ENCODE results near the gene AUTS2. TPM values are rescaled to one million over a fixed set of nuclear protein-coding genes. Genes with fewer than 3 reads are reported as not detected.

AUTS2 gene
- polyA plus RNA-seq, 6 donors from 2014 or later = 8.8 to 28.0 (median 20.9) TPM

- ATAC-seq (ENCODE audit: low read depth in 2 of 2) = no peak
- peak overlapping the region in 1 of 6 donors; percentile 24 for H3K27ac Mint-ChIP-seq
- H3K27me3 Mint-ChIP-seq = no peaks in the 10 kb centered on the region
Measured at GRCh38 chr7:70098905-70099672, 500.8 kb downstream of the AUTS2 start.

GRCh38 chr7:70104243-70104642, 506.0 kb downstream of the AUTS2 start:
- no peaks in the 10 kb centered on the region for H3K36me3 Mint-ChIP-seq
- no peak overlapping the region for H3K27ac Mint-ChIP-seq
- ATAC-seq (ENCODE audit: low read depth in 2 of 2) = no peak

More at GRCh38 chr7:70098905-70099672, 500.8 kb downstream of the AUTS2 start:
- no peak overlapping the region for H3K4me3 Mint-ChIP-seq
- no peaks in the 10 kb centered on the region for H3K36me3 Mint-ChIP-seq
- H3K4me1 Mint-ChIP-seq = no peaks in the 10 kb centered on the region
- DNase-seq = no peak
- no peaks in the 10 kb centered on the region for H3K9me3 Mint-ChIP-seq

GRCh38 chr7:70113078-70113477, 514.8 kb downstream of the AUTS2 start:
- DNase-seq = no peak
- Mint-ChIP-seq H3K36me3 (no peaks in the 10 kb centered on the region), H3K4me1 (peaks cover 0 to 6% (median 4%) of the 10 kb centered on the region in 3 donors), H3K27me3 (no peaks in the 10 kb centered on the region), H3K4me3 (no peak overlapping the region), H3K27ac (no peak overlapping the region), H3K9me3 (no peaks in the 10 kb centered on the region)
- no peak for ATAC-seq (ENCODE audit: low read depth in 2 of 2)

More at GRCh38 chr7:70104243-70104642, 506.0 kb downstream of the AUTS2 start:
- DNase-seq = no peak
- no peaks in the 10 kb centered on the region for H3K27me3 Mint-ChIP-seq
- no peaks in the 10 kb centered on the region for H3K9me3 Mint-ChIP-seq
- no peak overlapping the region for H3K4me3 Mint-ChIP-seq
- peaks cover 0 to 7% (median 0%) of the 10 kb centered on the region in 3 donors for H3K4me1 Mint-ChIP-seq

GRCh38 chr7:70113536-70113935, 515.3 kb downstream of the AUTS2 start:
- Mint-ChIP-seq H3K9me3 (no peaks in the 10 kb centered on the region), H3K36me3 (no peaks in the 10 kb centered on the region), H3K27ac (no peak overlapping the region), H3K4me1 (peaks cover 0 to 6% (median 4%) of the 10 kb centered on the region in 3 donors), H3K27me3 (no peaks in the 10 kb centered on the region), H3K4me3 (no peak overlapping the region)
- DNase-seq = no peak
- no peak for ATAC-seq (ENCODE audit: low read depth in 2 of 2)

- Mint-ChIP-seq H3K27me3 (no peaks in the 10 kb centered on the region), H3K4me3 (no peak overlapping the region), H3K27ac (no peak overlapping the region), H3K36me3 (peaks cover 0 to 7% of the 10 kb centered on the region in 2 donors), H3K9me3 (peaks cover 0 to 4% (median 0%) of the 10 kb centered on the region in 7 donors), H3K4me1 (peaks cover 0 to 6% (median 4%) of the 10 kb centered on the region in 3 donors)
- DNase-seq (no peak), ATAC-seq (ENCODE audit: low read depth in 2 of 2) (no peak)
Measured at GRCh38 chr7:70114806-70115205, 516.5 kb downstream of the AUTS2 start.

GRCh38 chr7:70116244-70116643, 518.0 kb downstream of the AUTS2 start:
- ATAC-seq (ENCODE audit: low read depth in 2 of 2) = no peak
- Mint-ChIP-seq H3K27me3 (no peaks in the 10 kb centered on the region), H3K27ac (peak overlapping the region in 1 of 6 donors; percentile 60), H3K4me3 (no peak overlapping the region), H3K36me3 (peaks cover 9 to 16% of the 10 kb centered on the region in 2 donors), H3K9me3 (peaks cover 0 to 13% (median 11%) of the 10 kb centered on the region in 7 donors), H3K4me1 (peaks cover 0 to 6% (median 4%) of the 10 kb centered on the region in 3 donors)
- DNase-seq = no peak

GRCh38 chr7:70116867-70117266, 518.6 kb downstream of the AUTS2 start:
- Mint-ChIP-seq H3K4me3 (no peak overlapping the region), H3K4me1 (peaks cover 0 to 6% (median 4%) of the 10 kb centered on the region in 3 donors), H3K36me3 (peaks cover 15 to 22% of the 10 kb centered on the region in 2 donors), H3K9me3 (peaks cover 0 to 19% (median 17%) of the 10 kb centered on the region in 7 donors), H3K27me3 (no peaks in the 10 kb centered on the region), H3K27ac (peak overlapping the region in 3 of 6 donors; percentile 38 to 60 (median 59))
- no peak for DNase-seq
- ATAC-seq (ENCODE audit: low read depth in 2 of 2) = no peak

GRCh38 chr7:70120851-70121250, 522.6 kb downstream of the AUTS2 start:
- peaks cover 13 to 56% (median 44%) of the 10 kb centered on the region in 7 donors for H3K9me3 Mint-ChIP-seq
- no peak overlapping the region for H3K27ac Mint-ChIP-seq
- ATAC-seq (ENCODE audit: low read depth in 2 of 2) = no peak
- H3K36me3 Mint-ChIP-seq = peaks cover 46 to 60% of the 10 kb centered on the region in 2 donors
- peaks cover 0 to 8% (median 6%) of the 10 kb centered on the region in 3 donors for H3K4me1 Mint-ChIP-seq
- no peak for DNase-seq
- H3K27me3 Mint-ChIP-seq = no peaks in the 10 kb centered on the region
- no peak overlapping the region for H3K4me3 Mint-ChIP-seq

- H3K4me3 Mint-ChIP-seq = no peak overlapping the region
- H3K36me3 Mint-ChIP-seq = peaks cover 4 to 24% of the 10 kb centered on the region in 2 donors
- ATAC-seq (ENCODE audit: low read depth in 2 of 2) (no peak), DNase-seq (no peak)
- H3K4me1 Mint-ChIP-seq = peaks cover 0 to 4% (median 0%) of the 10 kb centered on the region in 3 donors
- no peak overlapping the region for H3K27ac Mint-ChIP-seq
- no peaks in the 10 kb centered on the region for H3K9me3 Mint-ChIP-seq
- no peaks in the 10 kb centered on the region for H3K27me3 Mint-ChIP-seq
Measured at GRCh38 chr7:70131817-70132216, 533.5 kb downstream of the AUTS2 start.

- H3K4me3 Mint-ChIP-seq = no peak overlapping the region
- H3K27ac Mint-ChIP-seq = peak overlapping the region in 1 of 6 donors; percentile 17
- H3K27me3 Mint-ChIP-seq = no peaks in the 10 kb centered on the region
- no peaks in the 10 kb centered on the region for H3K9me3 Mint-ChIP-seq
- no peak for DNase-seq
- ATAC-seq (ENCODE audit: low read depth in 2 of 2) = no peak
- peaks cover 2 to 19% of the 10 kb centered on the region in 2 donors for H3K36me3 Mint-ChIP-seq
- H3K4me1 Mint-ChIP-seq = peaks cover 0 to 4% (median 0%) of the 10 kb centered on the region in 3 donors
Measured at GRCh38 chr7:70132226-70132851, 534.1 kb downstream of the AUTS2 start.

- Mint-ChIP-seq H3K36me3 (peaks cover 0 to 12% of the 10 kb centered on the region in 2 donors), H3K4me3 (no peak overlapping the region), H3K4me1 (peaks cover 0 to 4% (median 0%) of the 10 kb centered on the region in 3 donors), H3K27me3 (no peaks in the 10 kb centered on the region), H3K9me3 (no peaks in the 10 kb centered on the region), H3K27ac (no peak overlapping the region)
- no peak for ATAC-seq (ENCODE audit: low read depth in 2 of 2)
- no peak for DNase-seq
Measured at GRCh38 chr7:70132852-70133690, 534.8 kb downstream of the AUTS2 start.

GRCh38 chr7:70134029-70134770, 535.9 kb downstream of the AUTS2 start:
- Mint-ChIP-seq H3K27ac (peak overlapping the region in 1 of 6 donors; percentile 10), H3K4me3 (no peak overlapping the region), H3K9me3 (no peaks in the 10 kb centered on the region), H3K4me1 (peaks cover 0 to 4% (median 0%) of the 10 kb centered on the region in 3 donors), H3K27me3 (no peaks in the 10 kb centered on the region), H3K36me3 (peaks cover 4 to 9% of the 10 kb centered on the region in 2 donors)
- DNase-seq (no peak), ATAC-seq (ENCODE audit: low read depth in 2 of 2) (no peak)

Data from naive B cell (primary cell).